ENCODE results near the gene CCDC80.
A peak's percentile ranks its signal among the peaks of the same experiment; 100 is the strongest.

- TF ChIP-seq CTCF (IDR thresholded peaks at IDR 0.05): no peak
- TF ChIP-seq EP300 (IDR thresholded peaks at IDR 0.05): no peak
- peak in 2 of 3 donors; percentile 15 to 36 for TF ChIP-seq POLR2AphosphoS5 (IDR thresholded peaks at IDR 0.05)
Measured at GRCh38 chr3:112640276-112640929, 540 bp downstream of the CCDC80 start.

Measured in suprapubic skin (tissue), 4 donors.